ELF-1 (cell line): Measurements from ENCODE around the gene FLOT1.

ENCODE experiments used
- DNase-seq: peaks from one replicate; pipeline ENCODE4 v3.0.0-alpha.2; 2016; ENCODE audit warnings: low read depth, low spot score

FLOT1 gene

GRCh38 chr6:30700340-30700739 lies 42.1 kb downstream of the FLOT1 start:
- DNase-seq, result peak; percentile 88

GRCh38 chr6:30696432-30696831 lies 46.1 kb downstream of the FLOT1 start:
- DNase-seq, result no peak

- DNase-seq, result peak; percentile 64
Observed at GRCh38 chr6:30691208-30691847, 51.2 kb downstream of the FLOT1 start.

- DNase-seq, result peak; percentile 91
Observed at GRCh38 chr6:30690403-30691207, 51.9 kb downstream of the FLOT1 start, which contains the start of gene NRM. Gene NRM (minus strand): TSS chr6:30690984. CDS start chr6:30690974, 10 bp downstream.

- DNase-seq, result no peak
Observed at GRCh38 chr6:30689985-30690384, 52.5 kb downstream of the FLOT1 start.

GRCh38 chr6:30689022-30689865 lies 53.2 kb downstream of the FLOT1 start:
- DNase-seq, result no peak

- no peak for DNase-seq
Observed at GRCh38 chr6:30688569-30688968, 53.9 kb downstream of the FLOT1 start.

- DNase-seq, result no peak
Observed at GRCh38 chr6:30687659-30688431, 54.6 kb downstream of the FLOT1 start.

GRCh38 chr6:30686908-30687658 lies 55.4 kb downstream of the FLOT1 start:
- DNase-seq, result peak; percentile 90

GRCh38 chr6:30686009-30686907 lies 56.2 kb downstream of the FLOT1 start, which contains the start of gene PPP1R18:
Gene PPP1R18 (minus strand): TSS chr6:30686645. CDS start chr6:30686018, 627 bp downstream.
- DNase-seq, result peak; percentile 49

GRCh38 chr6:30685157-30686008 lies 57.1 kb downstream of the FLOT1 start:
- DNase-seq, result peak; percentile 32

GRCh38 chr6:30684386-30685156 lies 57.9 kb downstream of the FLOT1 start:
- no peak for DNase-seq

GRCh38 chr6:30683980-30684338 lies 58.5 kb downstream of the FLOT1 start:
- DNase-seq, result no peak

GRCh38 chr6:30683183-30683979 lies 59.1 kb downstream of the FLOT1 start:
- no peak for DNase-seq

- peak; percentile 87 for DNase-seq
Observed at GRCh38 chr6:30682143-30683117, 60.1 kb downstream of the FLOT1 start.

- DNase-seq, result no peak
Observed at GRCh38 chr6:30681766-30682142, 60.7 kb downstream of the FLOT1 start.
